LNCAP (cell line): ENCODE measurements around the gene VDR.

Source experiments
- TF ChIP-seq, protein P1 (sequence below): fragments of 450-650 bp; IDR thresholded peaks from 2 replicates; pipeline ENCODE4 v1.5.1; 2017; ENCODE audit warnings: mild to moderate bottlenecking

Gene VDR

DNA sequence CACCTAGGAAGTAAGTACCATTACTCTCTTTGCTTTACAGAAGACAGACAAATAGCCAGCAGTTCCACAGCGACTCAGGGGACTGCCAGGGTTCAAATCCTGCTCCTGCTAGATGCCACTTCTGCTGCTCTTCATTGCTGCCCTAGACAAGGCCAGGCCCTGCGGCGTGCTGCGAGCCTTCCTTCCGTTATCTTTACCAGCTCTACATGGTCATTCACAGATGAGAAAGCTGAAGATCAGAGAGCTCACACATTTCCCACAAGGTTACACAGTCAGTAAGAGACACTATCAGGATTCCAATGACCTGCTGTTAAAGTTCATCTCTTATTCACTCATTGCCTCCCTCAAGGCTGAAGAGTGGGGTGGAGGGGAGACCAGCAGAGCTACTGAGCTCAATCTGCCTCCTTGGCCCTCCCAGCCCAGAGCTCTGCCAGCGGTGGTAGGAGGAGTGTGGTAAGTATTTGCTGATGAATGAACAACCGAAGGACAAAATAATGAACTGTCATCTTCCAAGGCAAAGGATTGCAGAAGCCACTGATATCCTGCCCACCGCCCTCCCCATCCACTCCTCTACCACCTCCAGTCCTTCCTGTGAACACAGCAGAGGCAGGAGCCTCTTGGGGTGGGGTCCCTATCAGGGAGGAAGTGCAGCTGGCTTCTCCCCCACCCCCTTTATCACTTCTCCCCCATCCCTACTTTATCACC lies 70.4 kb downstream of the VDR start:
- TF ChIP-seq, protein P1, sequence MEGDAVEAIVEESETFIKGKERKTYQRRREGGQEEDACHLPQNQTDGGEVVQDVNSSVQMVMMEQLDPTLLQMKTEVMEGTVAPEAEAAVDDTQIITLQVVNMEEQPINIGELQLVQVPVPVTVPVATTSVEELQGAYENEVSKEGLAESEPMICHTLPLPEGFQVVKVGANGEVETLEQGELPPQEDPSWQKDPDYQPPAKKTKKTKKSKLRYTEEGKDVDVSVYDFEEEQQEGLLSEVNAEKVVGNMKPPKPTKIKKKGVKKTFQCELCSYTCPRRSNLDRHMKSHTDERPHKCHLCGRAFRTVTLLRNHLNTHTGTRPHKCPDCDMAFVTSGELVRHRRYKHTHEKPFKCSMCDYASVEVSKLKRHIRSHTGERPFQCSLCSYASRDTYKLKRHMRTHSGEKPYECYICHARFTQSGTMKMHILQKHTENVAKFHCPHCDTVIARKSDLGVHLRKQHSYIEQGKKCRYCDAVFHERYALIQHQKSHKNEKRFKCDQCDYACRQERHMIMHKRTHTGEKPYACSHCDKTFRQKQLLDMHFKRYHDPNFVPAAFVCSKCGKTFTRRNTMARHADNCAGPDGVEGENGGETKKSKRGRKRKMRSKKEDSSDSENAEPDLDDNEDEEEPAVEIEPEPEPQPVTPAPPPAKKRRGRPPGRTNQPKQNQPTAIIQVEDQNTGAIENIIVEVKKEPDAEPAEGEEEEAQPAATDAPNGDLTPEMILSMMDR, result no peak

DNA sequence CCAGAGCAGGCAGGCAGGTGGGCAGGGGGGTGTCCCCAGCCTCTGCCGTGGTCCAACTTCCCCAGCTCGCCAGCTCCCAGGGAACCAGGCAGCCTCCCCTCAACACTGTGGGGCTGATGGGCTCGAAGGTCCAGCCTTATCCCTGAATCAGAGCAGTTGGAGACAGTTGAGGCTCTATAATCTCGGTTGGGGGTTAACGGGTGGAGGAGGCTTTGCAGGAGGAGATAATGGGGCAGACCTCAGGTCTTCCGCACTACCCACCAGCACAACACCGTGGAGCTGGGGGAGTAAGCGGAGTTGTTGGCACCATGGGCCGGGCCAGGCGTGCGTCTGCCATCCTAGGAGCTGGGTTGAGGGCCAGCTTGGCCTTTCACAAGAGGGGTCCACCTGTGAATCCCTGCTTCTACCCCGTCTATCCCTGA lies 71.2 kb downstream of the VDR start:
- TF ChIP-seq, protein P1, result no peak

DNA sequence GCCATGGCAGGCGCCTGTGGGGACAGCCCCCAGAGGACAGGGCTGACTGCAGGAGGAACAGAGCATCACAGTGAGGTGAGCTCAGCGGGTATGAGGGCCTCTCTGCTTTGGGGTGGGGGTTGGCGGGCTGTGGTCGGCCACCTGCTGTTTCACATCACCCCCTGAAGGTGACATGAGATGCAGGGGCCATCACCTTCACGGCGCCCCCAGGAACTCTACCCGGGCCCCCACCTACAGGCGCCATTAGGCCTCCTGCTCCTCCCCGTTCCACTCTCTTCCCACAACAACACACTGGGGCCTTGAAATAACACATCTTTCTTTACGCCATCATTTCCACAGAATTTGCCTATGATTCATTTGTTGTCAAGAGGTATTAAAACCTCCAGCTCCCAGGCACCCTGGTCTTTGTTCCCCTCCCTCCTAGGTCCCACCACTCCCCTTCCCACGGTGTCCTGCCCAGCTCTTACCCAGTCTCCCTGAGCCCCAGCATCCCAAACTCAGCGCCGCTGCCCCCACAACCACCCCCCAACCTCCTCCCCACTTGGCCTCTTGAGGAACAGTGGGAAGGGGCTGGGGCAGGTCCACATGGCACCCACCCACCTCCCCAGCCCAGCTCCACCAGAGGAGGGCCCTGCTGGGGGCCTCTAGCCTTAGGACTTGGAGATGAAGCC lies 72.4 kb downstream of the VDR start:
- TF ChIP-seq, protein P1, result no peak

DNA sequence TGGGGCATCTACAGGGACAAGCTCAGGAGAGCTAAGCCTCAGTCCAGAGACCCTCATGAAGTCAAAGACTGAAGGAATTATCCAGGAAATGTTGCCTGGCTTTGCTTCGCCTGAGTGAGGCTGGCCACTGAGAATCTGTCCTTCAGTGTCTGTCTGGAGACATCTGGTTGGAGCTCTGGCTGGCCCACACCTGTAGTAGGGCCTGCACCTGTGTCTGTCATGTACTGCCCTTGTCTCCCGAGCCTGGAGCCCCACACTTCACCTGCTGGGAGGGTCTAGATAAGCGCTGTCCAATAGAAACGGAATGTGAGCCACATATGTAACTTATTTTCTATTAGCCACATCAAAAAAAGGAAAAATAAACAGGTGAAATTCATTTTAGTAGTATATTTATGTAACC lies 75.2 kb downstream of the VDR start:
- TF ChIP-seq, protein P1, result no peak

DNA sequence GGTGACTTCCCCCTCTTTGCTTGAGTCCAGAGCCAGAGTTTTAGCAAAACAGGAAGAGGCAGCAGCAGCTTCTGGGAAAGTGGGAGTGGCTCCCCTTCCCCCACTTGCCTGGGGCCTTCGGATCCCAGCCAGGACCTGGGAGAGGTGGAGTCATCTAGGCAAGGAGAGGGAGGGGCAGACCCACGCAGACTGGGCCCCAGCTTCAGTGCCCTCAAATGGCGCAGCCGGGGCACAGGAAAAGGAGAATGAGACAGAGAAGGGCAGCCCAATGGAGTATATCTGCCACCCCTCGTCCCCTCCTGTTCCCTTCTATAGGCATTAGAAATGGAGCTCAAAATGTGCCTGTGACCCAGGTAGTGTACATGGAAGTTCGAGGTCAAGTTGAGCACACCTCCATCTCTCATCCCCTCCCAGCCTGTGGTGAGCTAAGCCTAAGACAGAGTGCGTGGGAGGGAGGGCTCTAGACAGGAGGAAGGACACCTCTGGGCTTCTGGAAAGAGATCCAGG lies 75.8 kb downstream of the VDR start:
- TF ChIP-seq, protein P1, result no peak

DNA sequence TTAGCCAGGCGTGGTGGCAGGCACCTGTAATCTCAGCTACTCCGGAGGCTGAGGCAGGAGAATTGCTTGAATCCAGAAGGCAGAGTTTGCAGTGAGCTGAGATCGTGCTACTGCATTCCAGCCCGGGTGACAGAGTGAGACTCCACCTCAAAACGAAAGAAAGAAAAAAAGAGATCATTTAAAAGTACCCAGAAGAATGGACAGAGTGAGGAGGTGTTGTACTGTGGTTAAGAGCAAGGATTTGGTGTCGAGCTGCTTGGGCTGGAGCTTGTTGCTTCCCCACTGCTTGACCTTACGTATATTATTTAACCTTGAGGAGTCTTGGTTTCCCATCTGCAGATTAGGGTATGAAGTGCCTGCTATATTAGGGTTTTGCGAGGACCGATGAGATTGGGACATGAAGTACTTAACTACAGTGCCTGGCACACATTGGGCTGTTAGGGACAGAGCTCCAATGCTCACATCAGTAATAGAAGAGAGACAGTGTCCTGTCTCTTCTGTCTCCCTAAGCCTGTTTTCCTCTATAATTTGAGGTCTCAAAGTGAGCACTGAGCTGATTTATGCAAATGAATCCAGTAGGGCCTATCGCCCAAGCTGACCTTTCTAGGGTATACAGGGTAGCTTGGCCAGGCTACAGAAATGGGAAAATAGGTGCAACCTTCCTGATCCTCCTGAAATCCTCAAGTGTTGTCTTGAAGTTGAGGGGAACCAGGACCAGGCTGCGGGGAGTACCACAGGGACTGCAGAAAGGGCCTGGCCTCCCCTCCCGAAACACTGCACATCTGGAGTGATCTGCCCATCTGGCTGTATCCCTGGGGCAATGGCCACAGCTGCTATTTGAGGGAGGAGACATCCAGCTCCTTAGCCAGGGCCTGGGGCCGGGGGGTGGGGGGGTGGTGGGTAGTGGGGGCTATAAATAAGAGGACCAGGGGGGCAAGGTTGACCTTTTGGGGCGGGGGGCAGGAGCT lies 76.5 kb downstream of the VDR start:
- TF ChIP-seq, protein P1, result no peak

DNA sequence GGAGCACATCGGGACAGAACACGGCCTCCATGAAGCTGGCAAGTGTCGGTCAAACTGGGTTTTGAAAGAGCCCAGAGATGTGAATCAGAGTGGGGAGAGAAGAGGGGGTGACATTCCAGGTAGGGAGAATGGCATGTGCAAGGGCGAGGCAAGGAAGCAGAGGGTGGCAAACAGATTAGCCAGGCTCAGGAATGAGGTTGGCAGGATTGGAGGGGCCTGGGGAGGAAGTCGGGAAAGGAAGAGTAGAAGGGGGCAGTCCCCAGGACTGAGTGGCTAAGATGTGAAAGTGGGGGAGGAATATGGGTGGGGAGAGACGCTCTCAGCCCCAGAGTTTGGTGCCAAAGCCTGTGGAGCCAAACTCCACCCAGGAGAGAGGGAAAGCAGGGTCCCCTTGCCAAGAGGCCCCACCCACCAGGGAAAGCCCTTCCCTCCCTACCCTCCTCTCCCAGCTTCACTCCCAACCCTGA lies 79.6 kb downstream of the VDR start:
- TF ChIP-seq, protein P1, result no peak
